ENCODE data around the gene IGSF5. TPM values are rescaled to one million over a fixed set of nuclear protein-coding genes. Genes with fewer than 3 reads are reported as not detected.

The IGSF5 gene
- total RNA-seq, 4 donors from 2014 or later: 0.50 to 1.9 TPM; not detected in 2

DNA sequence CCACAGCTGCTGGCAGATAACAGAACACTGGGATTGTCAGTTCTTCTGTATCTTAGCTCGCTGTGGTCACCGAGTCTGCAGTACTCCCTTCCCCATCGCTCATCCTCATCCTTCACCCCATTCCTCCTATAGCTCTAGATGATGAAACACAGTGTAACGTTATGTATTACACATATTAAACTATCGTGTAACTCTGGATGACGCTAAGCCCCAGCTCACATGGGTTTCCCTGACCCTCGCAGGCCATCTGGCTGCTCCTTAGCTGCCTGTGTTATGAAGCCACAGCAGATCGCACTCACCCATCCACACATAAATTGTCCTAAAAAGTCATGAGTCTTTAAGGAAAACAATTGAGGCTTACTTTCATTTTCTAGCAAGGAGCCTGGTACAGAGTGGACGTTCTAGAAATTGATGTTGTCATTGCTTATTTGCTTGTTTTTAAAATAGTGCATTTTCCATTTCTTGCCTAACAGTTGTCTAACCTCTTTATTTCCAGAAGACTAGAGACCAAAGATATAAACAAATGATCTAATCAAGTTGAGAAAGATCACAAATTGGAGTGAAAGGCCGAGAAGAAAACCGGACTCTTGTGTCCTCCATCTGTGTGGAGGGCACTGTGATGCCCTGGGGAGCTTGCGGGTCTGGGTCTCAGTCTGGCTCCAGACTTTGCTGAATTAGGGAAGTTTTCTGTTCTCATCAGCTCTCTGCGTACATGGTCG lies 97.9 kb downstream of the IGSF5 start:
- H3K27me3 ChIP-seq: no peaks in the 10 kb centered on the region
- ATAC-seq: no peak
- WGBS, 2 donors (ENCODE audit: low coverage in 1 of 2): 67 to 86% methylated on average over 12 to 14 of the region's 14 CpGs
- H3K4me1 ChIP-seq: no peaks in the 10 kb centered on the region
- TF ChIP-seq, protein P1, sequence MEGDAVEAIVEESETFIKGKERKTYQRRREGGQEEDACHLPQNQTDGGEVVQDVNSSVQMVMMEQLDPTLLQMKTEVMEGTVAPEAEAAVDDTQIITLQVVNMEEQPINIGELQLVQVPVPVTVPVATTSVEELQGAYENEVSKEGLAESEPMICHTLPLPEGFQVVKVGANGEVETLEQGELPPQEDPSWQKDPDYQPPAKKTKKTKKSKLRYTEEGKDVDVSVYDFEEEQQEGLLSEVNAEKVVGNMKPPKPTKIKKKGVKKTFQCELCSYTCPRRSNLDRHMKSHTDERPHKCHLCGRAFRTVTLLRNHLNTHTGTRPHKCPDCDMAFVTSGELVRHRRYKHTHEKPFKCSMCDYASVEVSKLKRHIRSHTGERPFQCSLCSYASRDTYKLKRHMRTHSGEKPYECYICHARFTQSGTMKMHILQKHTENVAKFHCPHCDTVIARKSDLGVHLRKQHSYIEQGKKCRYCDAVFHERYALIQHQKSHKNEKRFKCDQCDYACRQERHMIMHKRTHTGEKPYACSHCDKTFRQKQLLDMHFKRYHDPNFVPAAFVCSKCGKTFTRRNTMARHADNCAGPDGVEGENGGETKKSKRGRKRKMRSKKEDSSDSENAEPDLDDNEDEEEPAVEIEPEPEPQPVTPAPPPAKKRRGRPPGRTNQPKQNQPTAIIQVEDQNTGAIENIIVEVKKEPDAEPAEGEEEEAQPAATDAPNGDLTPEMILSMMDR (IDR thresholded peaks at IDR 0.05): no peak
- no peak for TF ChIP-seq POLR2A (IDR thresholded peaks at IDR 0.05)
- no peak for TF ChIP-seq POLR2AphosphoS5 (IDR thresholded peaks at IDR 0.05)
- no peak for TF ChIP-seq EP300 (IDR thresholded peaks at IDR 0.05)
- H3K9me3 ChIP-seq: no peaks in the 10 kb centered on the region
- no peaks in the 10 kb centered on the region for H3K36me3 ChIP-seq
- H3K27ac ChIP-seq: no peak overlapping the region
- H3K4me3 ChIP-seq: no peak overlapping the region

GRCh38 chr21:39843483-39843882 lies 98.5 kb downstream of the IGSF5 start:
- Histone ChIP-seq H3K4me3 (no peak overlapping the region), H3K36me3 (no peaks in the 10 kb centered on the region), H3K27ac (no peak overlapping the region), H3K27me3 (no peaks in the 10 kb centered on the region), H3K9me3 (no peaks in the 10 kb centered on the region), H3K4me1 (no peaks in the 10 kb centered on the region)
- WGBS, 2 donors (ENCODE audit: low coverage in 1 of 2): 65 to 96% methylated on average over 3 of the region's 4 CpGs
- TF ChIP-seq EP300 (IDR thresholded peaks at IDR 0.05) (no peak), POLR2AphosphoS5 (IDR thresholded peaks at IDR 0.05) (no peak), POLR2A (IDR thresholded peaks at IDR 0.05) (no peak)
- TF ChIP-seq, protein P1 (IDR thresholded peaks at IDR 0.05): no peak
- no peak for ATAC-seq

- H3K36me3 ChIP-seq: no peaks in the 10 kb centered on the region
- H3K9me3 ChIP-seq: no peaks in the 10 kb centered on the region
- ATAC-seq: no peak
- H3K4me1 ChIP-seq: no peaks in the 10 kb centered on the region
- TF ChIP-seq POLR2AphosphoS5 (IDR thresholded peaks at IDR 0.05) (no peak), POLR2A (IDR thresholded peaks at IDR 0.05) (no peak), EP300 (IDR thresholded peaks at IDR 0.05) (no peak)
- TF ChIP-seq, protein P1 (IDR thresholded peaks at IDR 0.05): no peak
- H3K27me3 ChIP-seq: no peaks in the 10 kb centered on the region
- H3K27ac ChIP-seq: no peak overlapping the region
- 80 to 91% methylated on average over 2 to 4 of the region's 5 CpGs for WGBS, 2 donors (ENCODE audit: low coverage in 1 of 2)
- H3K4me3 ChIP-seq: no peak overlapping the region
Observed at GRCh38 chr21:39843916-39844315, 98.9 kb downstream of the IGSF5 start.

DNA sequence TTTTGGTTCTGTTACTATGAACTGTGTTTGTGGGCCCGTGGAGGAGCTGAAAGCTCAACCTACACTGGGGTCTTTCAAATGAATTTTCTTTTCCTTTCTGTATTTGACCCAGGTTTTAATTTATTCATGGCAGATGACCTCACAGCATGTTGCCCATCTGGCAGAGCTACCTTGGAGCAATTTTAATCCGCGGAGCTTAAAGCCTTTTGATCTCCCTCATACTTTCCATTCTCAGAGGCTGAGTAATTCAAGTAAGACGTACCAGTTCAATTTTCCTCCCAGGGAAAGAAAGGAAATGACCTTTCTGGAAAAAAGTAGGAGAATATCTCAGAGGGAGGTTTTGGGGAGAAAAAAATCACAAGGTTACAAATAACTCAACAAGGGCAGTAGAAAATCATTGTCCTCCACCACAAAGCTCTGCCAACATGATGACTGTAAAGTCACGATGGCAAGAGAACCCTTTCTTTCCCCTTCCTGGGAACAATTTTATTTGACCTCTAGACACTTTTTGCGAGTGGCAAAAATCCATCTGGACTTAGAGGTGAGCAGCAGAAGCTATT lies 100.7 kb downstream of the IGSF5 start:
- WGBS, 2 donors (ENCODE audit: low coverage in 1 of 2): 53 to 85% methylated on average over 2 to 5 of the region's 6 CpGs
- no peak for ATAC-seq

More for the DNA sequence above, 100.7 kb downstream of the IGSF5 start:
- Histone ChIP-seq H3K4me1 (no peaks in the 10 kb centered on the region), H3K36me3 (no peaks in the 10 kb centered on the region), H3K27me3 (no peaks in the 10 kb centered on the region), H3K9me3 (no peaks in the 10 kb centered on the region), H3K4me3 (no peak overlapping the region), H3K27ac (no peak overlapping the region)
- TF ChIP-seq POLR2A (IDR thresholded peaks at IDR 0.05) (no peak), EP300 (IDR thresholded peaks at IDR 0.05) (no peak), POLR2AphosphoS5 (IDR thresholded peaks at IDR 0.05) (no peak)
- TF ChIP-seq, protein P1 (IDR thresholded peaks at IDR 0.05): no peak
